H1 (cell line): ENCODE results near the gene LRP3. TPM values are rescaled to one million over a fixed set of nuclear protein-coding genes. Genes with fewer than 3 reads are reported as not detected.
A peak's percentile ranks its signal among the peaks of the same experiment; 100 is the strongest.

Experiments
- CTCF ChIA-PET: fragments of 300-600 bp; sonication (Branson Sonifier 250); formaldehyde crosslinking; loops from one replicate; lab custom pipeline; 2021; ENCODE audit not compliant: partially characterized antibody; lab: Charles Lee
- POLR2A ChIA-PET: fragments of 300-600 bp; sonication (Branson Sonifier 250); formaldehyde crosslinking; loops from one replicate; lab custom pipeline; 2021; ENCODE audit warnings: inconsistent platforms; ENCODE audit not compliant: partially characterized antibody; lab: Charles Lee
- DNase-seq, 2 experiments: peaks; one replicate each; pipeline versions ENCODE4 v3.0.0 to v3.0.0-alpha.2; 2010 to 2022; ENCODE audit warnings: low spot score in 2 of 2, low read depth in 1 of 2, mixed read lengths in 1 of 2
- FAIRE-seq: peaks from 2 replicates; lab custom pipeline; 2011; peaks lifted over from hg19 to GRCh38; lab: Jason Lieb, UNC
- H2AFZ ChIP-seq: 2 replicates; pipeline ENCODE4 v1.8.1; 2012; ENCODE audit warnings: low read length, inconsistent platforms
- H2AK5ac ChIP-seq: 2 replicates; pipeline ENCODE4 v1.6.1; 2013; ENCODE audit warnings: low read depth, low read length
- H2BK120ac ChIP-seq: replicated peaks from 2 replicates; pipeline ENCODE3; 2013; ENCODE audit warnings: low read depth, low read length, inconsistent platforms
- H2BK12ac ChIP-seq: 2 replicates; pipeline ENCODE4 v1.6.1; 2013; ENCODE audit warnings: low read depth, low read length
- H2BK15ac ChIP-seq: 2 replicates; pipeline ENCODE4 v1.6.1; 2013; ENCODE audit warnings: low read length
- H2BK20ac ChIP-seq: 2 replicates; pipeline ENCODE4 v1.6.1; 2013; ENCODE audit warnings: low read length
- H2BK5ac ChIP-seq: 2 replicates; pipeline ENCODE4 v1.6.1; 2013; ENCODE audit warnings: low read depth, low read length
- H3K14ac ChIP-seq: 2 replicates; pipeline ENCODE4 v1.6.1; 2013; ENCODE audit warnings: inconsistent platforms; ENCODE audit not compliant: insufficient read length
- H3K18ac ChIP-seq: 2 replicates; pipeline ENCODE4 v1.6.1; 2013; ENCODE audit warnings: low read length; ENCODE audit errors: extremely low read depth
- H3K23ac ChIP-seq: 2 replicates; pipeline ENCODE4 v1.6.1; 2013; ENCODE audit warnings: inconsistent platforms; ENCODE audit not compliant: insufficient read length
- H3K23me2 ChIP-seq: 2 replicates; pipeline ENCODE4 v1.6.1; 2013; ENCODE audit warnings: low read depth, low read length
- H3K27ac ChIP-seq: 2 replicates; pipeline ENCODE4 v1.6.1; 2011; ENCODE audit warnings: low read depth, low read length, inconsistent platforms
- H3K27me3 ChIP-seq, 4 experiments: replicated peaks in 1 of 4; 1 replicate in 1 of 4; 2 replicates in 3 of 4; pipeline versions ENCODE4 v1.6.1 to v1.8.1; 2011 to 2013; ENCODE audit warnings: low read length in 3 of 4, mild to moderate bottlenecking in 3 of 4, inconsistent platforms in 2 of 4, mixed read lengths in 2 of 4, moderate library complexity in 1 of 4; ENCODE audit not compliant: control insufficient read depth in 3 of 4, insufficient read depth in 3 of 4; ENCODE audit errors: extremely low read depth in 1 of 4
- H3K36me3 ChIP-seq, 4 experiments: 2 replicates each; pipeline versions ENCODE4 v1.6.1 to v1.8.1; 2011 to 2013; ENCODE audit warnings: mild to moderate bottlenecking in 4 of 4, low read length in 3 of 4, moderate library complexity in 2 of 4, control low read depth in 1 of 4, inconsistent platforms in 1 of 4; ENCODE audit not compliant: insufficient read depth in 4 of 4, control insufficient read depth in 2 of 4
- H3K4ac ChIP-seq: replicated peaks from 2 replicates; pipeline ENCODE3; 2013; ENCODE audit warnings: low read length, low read depth, mixed read lengths, inconsistent platforms; ENCODE audit not compliant: insufficient read length
- H3K4me1 ChIP-seq, 4 experiments: replicated peaks in 1 of 4; 1 replicate in 1 of 4; 2 replicates in 3 of 4; pipeline versions ENCODE4 v1.6.1 to v1.8.1; 2011 to 2013; ENCODE audit warnings: low read length in 3 of 4, inconsistent platforms in 2 of 4, mixed read lengths in 1 of 4; ENCODE audit not compliant: insufficient read depth in 4 of 4, control insufficient read depth in 3 of 4
- H3K4me2 ChIP-seq, 2 experiments: 2 replicates each; pipeline versions ENCODE4 v1.6.1 to v1.8.1; 2011 to 2013; ENCODE audit warnings: low read depth in 2 of 2, low read length in 2 of 2, control low read depth in 1 of 2, inconsistent platforms in 1 of 2, mild to moderate bottlenecking in 1 of 2; ENCODE audit not compliant: insufficient read depth in 1 of 2
- H3K4me3 ChIP-seq, 4 experiments: fragments of 200-600, 300-600 bp in 1 of 4; sonication (generic), shearing (Covaris generic), sonication (Bioruptor Twin) in 1 of 4; 2 replicates each; pipeline versions ENCODE4 v1.5.1 to v1.8.1; 2011 to 2016; ENCODE audit warnings: low read length in 4 of 4, low read depth in 3 of 4, control low read depth in 2 of 4, inconsistent platforms in 2 of 4, mild to moderate bottlenecking in 2 of 4, mixed read lengths in 1 of 4, moderate library complexity in 1 of 4; ENCODE audit not compliant: insufficient read depth in 2 of 4; ENCODE audit errors: extremely low read depth in 1 of 4
- H3K56ac ChIP-seq: replicated peaks from 2 replicates; pipeline ENCODE3; 2013; ENCODE audit warnings: low read depth, mild to moderate bottlenecking, mixed read lengths, low read length, inconsistent platforms; ENCODE audit not compliant: insufficient read length
- H3K79me1 ChIP-seq: 2 replicates; pipeline ENCODE4 v1.6.1; 2013; ENCODE audit warnings: low read depth, low read length, control low read depth
- H3K79me2 ChIP-seq, 2 experiments: 2 replicates each; pipeline versions ENCODE4 v1.6.1 to v1.8.1; 2012 to 2013; ENCODE audit warnings: low read length in 2 of 2, mild to moderate bottlenecking in 2 of 2, inconsistent platforms in 1 of 2; ENCODE audit not compliant: insufficient read depth in 2 of 2, control insufficient read depth in 1 of 2
- H3K9ac ChIP-seq, 4 experiments: replicated peaks in 1 of 4; 1 replicate in 1 of 4; 2 replicates in 3 of 4; pipeline versions ENCODE4 v1.6.1 to v1.8.1; 2011 to 2013; ENCODE audit warnings: low read depth in 3 of 4, low read length in 3 of 4, control low read depth in 2 of 4, mild to moderate bottlenecking in 2 of 4, moderate library complexity in 2 of 4, inconsistent platforms in 1 of 4; ENCODE audit errors: extremely low read depth in 1 of 4
- H3K9me3 ChIP-seq, 2 experiments: 2 replicates each; pipeline versions ENCODE4 v1.6.1 to v1.8.1; 2012 to 2013; ENCODE audit warnings: mild to moderate bottlenecking in 2 of 2, moderate library complexity in 2 of 2, control low read depth in 1 of 2, inconsistent platforms in 1 of 2, low read depth in 1 of 2, low read length in 1 of 2, mixed read lengths in 1 of 2; ENCODE audit not compliant: insufficient read depth in 2 of 2
- H4K20me1 ChIP-seq, 2 experiments: replicated peaks in 1 of 2; 2 replicates each; pipeline versions ENCODE3 to v1.8.1; 2011 to 2013; ENCODE audit warnings: inconsistent platforms in 2 of 2, low read length in 2 of 2, mild to moderate bottlenecking in 1 of 2; ENCODE audit not compliant: insufficient read depth in 2 of 2, control insufficient read depth in 1 of 2
- H4K5ac ChIP-seq: 2 replicates; pipeline ENCODE4 v1.6.1; 2013; ENCODE audit warnings: low read length, low read depth, mixed read lengths, inconsistent platforms; ENCODE audit not compliant: insufficient read length
- H4K8ac ChIP-seq: 2 replicates; pipeline ENCODE4 v1.8.0; 2013; ENCODE audit warnings: mild to moderate bottlenecking, moderate library complexity, low read length, inconsistent platforms; ENCODE audit not compliant: insufficient read depth; ENCODE audit errors: extremely low read depth
- H4K91ac ChIP-seq: replicated peaks from 2 replicates; pipeline ENCODE3; 2013; ENCODE audit warnings: low read length, mixed read lengths, inconsistent platforms; ENCODE audit not compliant: insufficient read length
- E2F6 ChIP-seq: IDR thresholded peaks from 2 replicates; pipeline ENCODE4 v1.6.1; 2012; ENCODE audit warnings: inconsistent platforms
- EZH2 ChIP-seq: fragments of 200-600 bp; sonication (generic); IDR thresholded peaks from 2 replicates; pipeline ENCODE4 v1.7.1; 2012; ENCODE audit warnings: low read depth, mild to moderate bottlenecking, moderate library complexity, low read length, inconsistent platforms; ENCODE audit not compliant: severe bottlenecking
- FOSL1 ChIP-seq: IDR thresholded peaks from 2 replicates; pipeline ENCODE4 v1.6.1; 2011; ENCODE audit warnings: mild to moderate bottlenecking, low read depth, low read length, moderate library complexity; ENCODE audit not compliant: insufficient read depth
- MAFK ChIP-seq: IDR thresholded peaks from 2 replicates; pipeline ENCODE4 v1.6.1; 2012; ENCODE audit warnings: low read depth, mild to moderate bottlenecking, improper control_type of control experiment, low read length
- NRF1 ChIP-seq: IDR thresholded peaks from 2 replicates; pipeline ENCODE4 v1.6.1; 2011; ENCODE audit warnings: mild to moderate bottlenecking, low read depth, low read length, improper control_type of control experiment
- RXRA ChIP-seq: IDR thresholded peaks from 2 replicates; pipeline ENCODE4 v1.6.1; 2011; ENCODE audit warnings: low read depth, mild to moderate bottlenecking, low read length, moderate library complexity; ENCODE audit not compliant: insufficient read depth
- SAP30 ChIP-seq: fragments of 300-600 bp; sonication (generic); IDR thresholded peaks from 2 replicates; pipeline ENCODE4 v1.7.1; 2012; ENCODE audit warnings: low read length, moderate library complexity, mild to moderate bottlenecking, inconsistent platforms; ENCODE audit not compliant: insufficient read depth, insufficient replicate concordance
- SIN3A ChIP-seq, 2 experiments: IDR thresholded peaks in 1 of 2; conservative IDR thresholded peaks in 1 of 2; 2 replicates each; pipeline ENCODE4 v1.6.1; 2011 to 2012; ENCODE audit warnings: low read length in 2 of 2, improper control_type of control experiment in 1 of 2, low read depth in 1 of 2, mild to moderate bottlenecking in 1 of 2
- SP4 ChIP-seq: IDR thresholded peaks from 2 replicates; pipeline ENCODE4 v1.6.1; 2012; ENCODE audit warnings: low read length, inconsistent platforms
- SRF ChIP-seq: IDR thresholded peaks from 2 replicates; pipeline ENCODE4 v1.6.1; 2011; ENCODE audit warnings: mild to moderate bottlenecking, low read depth, low read length, moderate library complexity
- TBP ChIP-seq: IDR thresholded peaks from 2 replicates; pipeline ENCODE4 v1.6.1; 2011; ENCODE audit warnings: low read depth, low read length, improper control_type of control experiment
- YY1 ChIP-seq: IDR thresholded peaks from 2 replicates; pipeline ENCODE4 v1.6.1; 2011; ENCODE audit warnings: low read depth, mild to moderate bottlenecking, low read length
- WGBS, 2 experiments: shearing (Covaris generic) in 1 of 2; methylation state at CpG; one replicate each; pipeline versions ENCODE4 v1.1.6 to v1.1.7; 2013 to 2015; ENCODE audit warnings: low lambda C conversion rate in 2 of 2, mixed read lengths in 2 of 2, inconsistent platforms in 1 of 2, low coverage in 1 of 2, missing lambda C conversion rate in 1 of 2; ENCODE audit not compliant: insufficient replicate concordance in 2 of 2, insufficient coverage in 1 of 2, insufficient read length in 1 of 2; ENCODE audit errors: extremely low coverage in 1 of 2, missing lambda C conversion rate in 1 of 2; 5-methylcytosine and 5-hydroxymethylcytosine counted together
- polyA plus RNA-seq, 7 experiments: library from polyadenylated mRNA; depleted of rRNA in 3 of 7; stranded (reverse) in 5 of 7; unstranded in 2 of 7; fragments of >200 nt in 5 of 7; fragments of 200-250 nt in 2 of 7; gene quantifications; 1 replicate in 5 of 7; 2 replicates in 1 of 7; 4 replicates in 1 of 7; pipeline versions ENCODE4 v1.2.1 to v1.2.3, GENCODE V29; 2011 to 2013; ENCODE audit warnings: missing spikeins in 2 of 7, mixed read lengths in 2 of 7
- total RNA-seq: library from RNA; stranded (reverse); fragmentation: NEBNext Ultra II Directional; extraction: Animal tissue kit (Norgen Biotek cat#: 25700); gene quantifications from 2 replicates; pipeline ENCODE4 v1.2.1, GENCODE V29; 2021

The LRP3 gene
- total and polyA plus RNA-seq, 2 of the 8 experiments (the other 6 are each of a cell fraction or from before 2014, with no cell fraction given), result 30.3 to 33.7 TPM

GRCh38 chr19:33193269-33193864 lies 763 bp upstream of the LRP3 start:
- no peak overlapping the region for H2BK5ac ChIP-seq
- H3K4me1 ChIP-seq, result peaks cover 0 to 4% (median 1%) of the 10 kb centered on the region in 4 experiments; a peak in 4 of 7 replicates
- no peak overlapping the region for H2AFZ ChIP-seq
- no peaks in the 10 kb centered on the region for H3K79me2 ChIP-seq
- H2BK15ac ChIP-seq, result no peak overlapping the region
- no peak overlapping the region; the same call in 1 of the 2 replicates for H4K8ac ChIP-seq
- no peaks in the 10 kb centered on the region for H3K9me3 ChIP-seq
- no peak overlapping the region for H2BK120ac ChIP-seq
- no peak overlapping the region for H2AK5ac ChIP-seq
- POLR2A ChIA-PET, result no interaction called here
- H3K23me2 ChIP-seq, result peaks cover 3% of the 10 kb centered on the region; the same call in 1 of the 2 replicates
- H3K4me3 ChIP-seq, result peak overlapping the region; percentile 15 to 51 (median 39); a peak in 5 of 8 replicates
- peaks cover 3% of the 10 kb centered on the region; the same call in 1 of the 2 replicates for H3K79me1 ChIP-seq
- no peak overlapping the region for H4K91ac ChIP-seq
- H3K27me3 ChIP-seq, result peaks cover 0 to 23% (median 10%) of the 10 kb centered on the region in 4 experiments; a peak in 5 of 7 replicates
- FAIRE-seq, result no peak
- H3K14ac ChIP-seq, result no peak overlapping the region
- H3K23ac ChIP-seq, result no peak overlapping the region
- no peak overlapping the region for H2BK20ac ChIP-seq
- WGBS, 2 experiments, result 82% methylated on average over 8 of the region's 8 CpGs; no CpG with 5 or more reads in 1 of the 2 experiments
- DNase-seq, result no peak
- H3K56ac ChIP-seq, result no peak overlapping the region
- CTCF ChIA-PET, result interaction anchor here (1.1 to 2.8 kb wide), 3 partner anchors 16 to 217 kb away, joined by 3 to 15 read pairs (median 5); no protein-coding TSS in a partner anchor
- H3K27ac ChIP-seq, result no peak overlapping the region
- no peak overlapping the region for H3K9ac ChIP-seq
- H4K5ac ChIP-seq, result no peak overlapping the region
- no peak overlapping the region for H3K4ac ChIP-seq
- H3K18ac ChIP-seq, result peak overlapping the region; percentile 19; the same call in 1 of the 2 replicates
- no peaks in the 10 kb centered on the region for H3K36me3 ChIP-seq
- peak overlapping the region; percentile 59 to 61; a peak in 2 of 4 replicates for H3K4me2 ChIP-seq
- peaks cover 0 to 6% of the 10 kb centered on the region in 2 experiments for H4K20me1 ChIP-seq
- H2BK12ac ChIP-seq, result no peak overlapping the region
- no peak for TF ChIP-seq EZH2
- TF ChIP-seq FOSL1, result no peak
- no peak for TF ChIP-seq YY1
- no peak for TF ChIP-seq TBP
- no peak for TF ChIP-seq SP4
- TF ChIP-seq RXRA, result no peak
- no peak for TF ChIP-seq NRF1
- TF ChIP-seq MAFK, result no peak
- no peak for TF ChIP-seq SAP30
- no peak for TF ChIP-seq SIN3A (conservative IDR thresholded peaks at IDR 0.05 in 1 of 2, IDR thresholded peaks at IDR 0.05 in 1 of 2; ENCODE audit: low read depth in 1 of 2, low read length in 2 of 2)
- no peak for TF ChIP-seq E2F6
- TF ChIP-seq SRF, result no peak
